ENCODE measurements around the gene ARHGAP44. TPM values are rescaled to one million over a fixed set of nuclear protein-coding genes. Genes with fewer than 3 reads are reported as not detected.

The ARHGAP44 gene
- total RNA-seq, 2 donors from 2014 or later = 46.3 to 51.5 TPM

GRCh38 chr17:12998874-12999273 is 209.6 kb downstream of the ARHGAP44 start:
- no peak overlapping the region for H3K27ac ChIP-seq
- intact Hi-C loops (cut with DNase I) = no loop called here
- no peak for DNase-seq

GRCh38 chr17:13000561-13000960 is 211.3 kb downstream of the ARHGAP44 start:
- no peak overlapping the region for H3K9ac ChIP-seq (ENCODE audit: low read depth in 2 of 2, low read length in 2 of 2)
- H3K27me3 ChIP-seq = no peaks in the 10 kb centered on the region
- H3K4me3 ChIP-seq = no peak overlapping the region
- no peaks in the 10 kb centered on the region for H3K4me1 ChIP-seq
- H3K36me3 ChIP-seq = peaks cover 29% of the 10 kb centered on the region
- no peak overlapping the region for H3K27ac ChIP-seq
- intact Hi-C loops (cut with DNase I) = loop anchor here (5.0 to 10.0 kb wide), 4 partner anchors 256 to 818 kb away; no protein-coding TSS in a partner anchor
- TF ChIP-seq CTCF (IDR thresholded peaks at IDR 0.05) = no peak
- no peak for DNase-seq
- H3K9me3 ChIP-seq = no peaks in the 10 kb centered on the region

More at GRCh38 chr17:12998874-12999273, 209.6 kb downstream of the ARHGAP44 start:
- Histone ChIP-seq H3K4me1 (no peaks in the 10 kb centered on the region), H3K9ac (ENCODE audit: low read depth in 2 of 2, low read length in 2 of 2) (no peak overlapping the region), H3K27me3 (no peaks in the 10 kb centered on the region), H3K36me3 (peaks cover 40% of the 10 kb centered on the region), H3K4me3 (no peak overlapping the region), H3K9me3 (no peaks in the 10 kb centered on the region)
- no peak for TF ChIP-seq CTCF (IDR thresholded peaks at IDR 0.05)

- DNase-seq = no peak
- Histone ChIP-seq H3K36me3 (peaks cover 20% of the 10 kb centered on the region), H3K9ac (ENCODE audit: low read depth in 2 of 2, low read length in 2 of 2) (no peak overlapping the region), H3K4me3 (no peak overlapping the region), H3K27me3 (no peaks in the 10 kb centered on the region), H3K4me1 (no peaks in the 10 kb centered on the region), H3K27ac (no peak overlapping the region), H3K9me3 (no peaks in the 10 kb centered on the region)
- no peak for TF ChIP-seq CTCF (IDR thresholded peaks at IDR 0.05)
- intact Hi-C loops (cut with DNase I) = loop anchor here (5.0 to 10.0 kb wide), 4 partner anchors 257 to 820 kb away; no protein-coding TSS in a partner anchor
These were observed 212.8 kb downstream of the ARHGAP44 start for GRCh38 chr17:13001991-13002615.

- no peaks in the 10 kb centered on the region for H3K4me1 ChIP-seq
- no peak overlapping the region for H3K27ac ChIP-seq
- DNase-seq = peak; percentile 80
- no peak overlapping the region for H3K4me3 ChIP-seq
- H3K9ac ChIP-seq (ENCODE audit: low read depth in 2 of 2, low read length in 2 of 2) = no peak overlapping the region
- TF ChIP-seq CTCF (IDR thresholded peaks at IDR 0.05) = peak; percentile 87
- H3K27me3 ChIP-seq = no peaks in the 10 kb centered on the region
- no peaks in the 10 kb centered on the region for H3K9me3 ChIP-seq
- H3K36me3 ChIP-seq = peaks cover 20% of the 10 kb centered on the region
- intact Hi-C loops (cut with DNase I) = loop anchor here (5.0 to 10.0 kb wide), 4 partner anchors 258 to 821 kb away; no protein-coding TSS in a partner anchor
These were observed 213.6 kb downstream of the ARHGAP44 start for GRCh38 chr17:13002761-13003453.

GRCh38 chr17:13003454-13003851 is 214.2 kb downstream of the ARHGAP44 start:
- no peaks in the 10 kb centered on the region for H3K27me3 ChIP-seq
- H3K4me1 ChIP-seq = no peaks in the 10 kb centered on the region
- no peak overlapping the region for H3K4me3 ChIP-seq
- H3K9me3 ChIP-seq = no peaks in the 10 kb centered on the region
- no peak overlapping the region for H3K9ac ChIP-seq (ENCODE audit: low read depth in 2 of 2, low read length in 2 of 2)
- TF ChIP-seq CTCF (IDR thresholded peaks at IDR 0.05) = peak; percentile 14
- DNase-seq = no peak
- peaks cover 17% of the 10 kb centered on the region for H3K36me3 ChIP-seq
- intact Hi-C loops (cut with DNase I) = loop anchor here (5.0 to 10.0 kb wide), 4 partner anchors 259 to 821 kb away; no protein-coding TSS in a partner anchor
- no peak overlapping the region for H3K27ac ChIP-seq
